Umbilical cord (tissue), 2 donors: ENCODE results near the gene SLX4. TPM values are rescaled to one million over a fixed set of nuclear protein-coding genes. Genes with fewer than 3 reads are reported as not detected.
"Not testable (repeated sequence)": the region's sequence is repeated elsewhere in the genome, so short reads cannot be mapped to it uniquely, and the experiment has no call there.

Source experiments
- DNase-seq: peaks from one replicate; pipeline ENCODE4 v3.0.0-alpha.2; 2015; ENCODE audit warnings: low spot score
- total RNA-seq: library from RNA; depleted of rRNA; stranded (reverse); fragments of >200 nt; gene quantifications from one replicate; pipeline ENCODE4 v1.2.3, GENCODE V29; 2014; ENCODE audit warnings: low replicate concordance; ENCODE audit not compliant: insufficient read depth

The SLX4 gene, protein sequence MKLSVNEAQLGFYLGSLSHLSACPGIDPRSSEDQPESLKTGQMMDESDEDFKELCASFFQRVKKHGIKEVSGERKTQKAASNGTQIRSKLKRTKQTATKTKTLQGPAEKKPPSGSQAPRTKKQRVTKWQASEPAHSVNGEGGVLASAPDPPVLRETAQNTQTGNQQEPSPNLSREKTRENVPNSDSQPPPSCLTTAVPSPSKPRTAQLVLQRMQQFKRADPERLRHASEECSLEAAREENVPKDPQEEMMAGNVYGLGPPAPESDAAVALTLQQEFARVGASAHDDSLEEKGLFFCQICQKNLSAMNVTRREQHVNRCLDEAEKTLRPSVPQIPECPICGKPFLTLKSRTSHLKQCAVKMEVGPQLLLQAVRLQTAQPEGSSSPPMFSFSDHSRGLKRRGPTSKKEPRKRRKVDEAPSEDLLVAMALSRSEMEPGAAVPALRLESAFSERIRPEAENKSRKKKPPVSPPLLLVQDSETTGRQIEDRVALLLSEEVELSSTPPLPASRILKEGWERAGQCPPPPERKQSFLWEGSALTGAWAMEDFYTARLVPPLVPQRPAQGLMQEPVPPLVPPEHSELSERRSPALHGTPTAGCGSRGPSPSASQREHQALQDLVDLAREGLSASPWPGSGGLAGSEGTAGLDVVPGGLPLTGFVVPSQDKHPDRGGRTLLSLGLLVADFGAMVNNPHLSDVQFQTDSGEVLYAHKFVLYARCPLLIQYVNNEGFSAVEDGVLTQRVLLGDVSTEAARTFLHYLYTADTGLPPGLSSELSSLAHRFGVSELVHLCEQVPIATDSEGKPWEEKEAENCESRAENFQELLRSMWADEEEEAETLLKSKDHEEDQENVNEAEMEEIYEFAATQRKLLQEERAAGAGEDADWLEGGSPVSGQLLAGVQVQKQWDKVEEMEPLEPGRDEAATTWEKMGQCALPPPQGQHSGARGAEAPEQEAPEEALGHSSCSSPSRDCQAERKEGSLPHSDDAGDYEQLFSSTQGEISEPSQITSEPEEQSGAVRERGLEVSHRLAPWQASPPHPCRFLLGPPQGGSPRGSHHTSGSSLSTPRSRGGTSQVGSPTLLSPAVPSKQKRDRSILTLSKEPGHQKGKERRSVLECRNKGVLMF (N-terminal part only)
- 4.8 TPM for total RNA-seq

DNA sequence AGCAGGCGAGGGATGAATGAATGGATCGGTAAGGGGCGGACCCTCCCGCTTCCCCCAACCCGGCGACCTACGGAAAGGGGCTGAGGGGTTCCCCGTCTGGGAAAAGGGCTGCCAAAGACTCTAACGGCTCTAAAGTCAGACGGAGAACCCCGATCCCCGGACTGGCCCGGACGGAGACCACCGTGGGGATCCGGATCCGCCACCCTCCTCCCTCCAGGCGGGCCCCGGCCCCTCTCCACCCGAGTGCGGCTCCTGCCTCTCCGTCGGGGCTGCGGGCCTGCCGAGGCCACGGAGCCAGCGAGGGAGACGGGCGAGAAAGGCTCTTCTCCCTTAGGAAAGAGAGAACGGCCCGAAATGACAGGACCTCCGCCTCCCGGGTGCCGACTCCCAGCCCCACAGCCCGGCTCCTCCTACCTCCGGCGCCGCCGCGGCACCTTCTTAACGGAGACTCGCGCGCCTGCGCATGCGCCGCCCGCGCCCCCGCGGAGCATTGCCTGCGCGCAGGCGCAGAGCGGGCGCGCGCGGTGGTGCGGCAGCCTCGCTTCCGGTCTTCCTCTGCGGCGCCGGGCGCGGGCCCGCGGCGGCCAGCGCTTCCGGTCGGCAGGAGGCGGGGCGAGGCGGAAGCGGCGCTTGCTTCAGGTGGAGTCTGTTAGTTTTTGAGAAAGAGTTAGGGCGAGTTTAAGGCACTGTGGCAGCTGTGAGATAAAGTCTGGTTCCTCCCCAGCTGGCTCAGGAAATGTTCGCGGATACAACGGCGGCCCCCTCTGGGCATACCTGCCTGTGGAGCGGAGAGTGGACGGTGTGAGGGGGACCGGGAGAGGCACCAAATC lies at the start of gene SLX4:
TSS of gene SLX4 (minus strand) at position 461 of the 830 bp plus-strand sequence. CDS start 2,642 bp downstream, outside the sequence.
- peak; percentile 95 for DNase-seq

DNA sequence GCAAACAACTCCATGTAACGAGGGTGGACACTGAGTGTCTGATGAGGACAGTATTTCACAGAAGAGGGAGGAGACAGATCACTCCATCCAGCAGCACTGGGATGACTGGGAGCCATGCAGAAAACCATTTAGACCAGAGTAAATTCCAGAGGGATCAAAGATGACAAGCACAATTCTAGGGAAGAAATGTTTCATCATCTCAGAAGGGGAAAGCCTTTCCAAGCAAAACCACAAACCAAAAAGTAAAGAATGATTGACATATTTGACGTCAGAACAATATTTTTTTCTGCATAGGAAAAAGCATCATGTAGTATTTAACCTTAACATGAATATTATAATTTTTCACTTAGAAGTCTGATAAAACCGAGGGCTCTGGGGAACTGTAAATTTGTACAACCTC lies 47.8 kb upstream of the SLX4 start:
- DNase-seq, result peak; percentile 35

DNA sequence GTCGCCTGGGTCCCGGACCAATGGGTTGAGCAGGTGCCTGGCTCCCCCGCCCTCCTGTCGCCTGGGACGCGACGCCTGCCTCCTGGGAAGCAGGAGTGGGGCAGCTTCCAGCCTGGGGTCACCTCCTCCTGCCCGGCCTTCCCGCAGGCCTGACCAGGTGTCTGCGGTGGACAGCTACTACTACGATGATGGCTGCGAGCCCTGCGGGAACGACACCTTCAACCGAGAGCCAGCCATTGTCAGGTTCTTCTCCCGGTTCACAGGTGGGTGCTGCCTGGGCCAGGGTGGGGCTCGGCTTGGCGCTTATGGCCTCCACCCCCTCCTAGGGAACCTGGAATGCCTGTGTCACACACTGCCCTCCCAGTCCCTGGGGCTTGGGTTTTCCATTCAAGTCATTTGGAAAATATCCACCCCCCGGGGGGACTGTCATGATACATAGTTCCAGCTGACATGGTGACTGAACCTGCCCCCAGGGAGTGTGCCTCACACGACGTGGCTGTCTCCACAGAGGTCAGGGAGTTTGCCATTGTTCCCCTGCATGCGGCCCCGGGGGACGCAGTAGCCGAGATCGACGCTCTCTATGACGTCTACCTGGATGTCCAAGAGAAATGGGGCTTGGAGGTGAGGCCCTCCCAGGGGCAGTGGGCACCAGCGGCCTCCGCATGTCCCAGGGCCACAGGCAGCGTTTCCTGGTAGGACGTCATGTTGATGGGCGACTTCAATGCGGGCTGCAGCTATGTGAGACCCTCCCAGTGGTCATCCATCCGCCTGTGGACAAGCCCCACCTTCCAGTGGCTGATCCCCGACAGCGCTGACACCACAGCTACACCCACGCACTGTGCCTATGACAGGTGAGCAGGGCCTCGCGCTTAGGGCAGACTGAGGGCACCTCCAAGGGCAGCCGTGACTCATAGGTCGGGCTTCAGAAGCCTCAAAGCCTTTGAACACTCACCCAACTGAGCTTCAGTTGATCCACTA lies 45.4 kb upstream of the SLX4 start:
- no peak for DNase-seq

DNA sequence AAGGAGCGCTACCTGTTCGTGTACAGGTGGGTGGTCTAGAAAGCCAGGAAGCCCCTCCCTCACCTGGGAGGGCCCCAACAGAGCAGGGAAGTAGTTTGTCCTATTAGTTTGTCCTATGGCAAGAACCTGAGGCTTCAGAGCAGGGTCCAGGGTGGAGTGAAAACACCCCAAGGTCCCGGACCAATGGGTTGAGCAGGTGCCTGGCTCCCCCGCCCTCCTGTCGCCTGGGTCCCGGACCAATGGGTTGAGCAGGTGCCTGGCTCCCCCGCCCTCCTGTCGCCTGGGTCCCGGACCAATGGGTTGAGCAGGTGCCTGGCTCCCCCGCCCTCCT lies 44.7 kb upstream of the SLX4 start:
- not testable (repeated sequence) for DNase-seq

DNA sequence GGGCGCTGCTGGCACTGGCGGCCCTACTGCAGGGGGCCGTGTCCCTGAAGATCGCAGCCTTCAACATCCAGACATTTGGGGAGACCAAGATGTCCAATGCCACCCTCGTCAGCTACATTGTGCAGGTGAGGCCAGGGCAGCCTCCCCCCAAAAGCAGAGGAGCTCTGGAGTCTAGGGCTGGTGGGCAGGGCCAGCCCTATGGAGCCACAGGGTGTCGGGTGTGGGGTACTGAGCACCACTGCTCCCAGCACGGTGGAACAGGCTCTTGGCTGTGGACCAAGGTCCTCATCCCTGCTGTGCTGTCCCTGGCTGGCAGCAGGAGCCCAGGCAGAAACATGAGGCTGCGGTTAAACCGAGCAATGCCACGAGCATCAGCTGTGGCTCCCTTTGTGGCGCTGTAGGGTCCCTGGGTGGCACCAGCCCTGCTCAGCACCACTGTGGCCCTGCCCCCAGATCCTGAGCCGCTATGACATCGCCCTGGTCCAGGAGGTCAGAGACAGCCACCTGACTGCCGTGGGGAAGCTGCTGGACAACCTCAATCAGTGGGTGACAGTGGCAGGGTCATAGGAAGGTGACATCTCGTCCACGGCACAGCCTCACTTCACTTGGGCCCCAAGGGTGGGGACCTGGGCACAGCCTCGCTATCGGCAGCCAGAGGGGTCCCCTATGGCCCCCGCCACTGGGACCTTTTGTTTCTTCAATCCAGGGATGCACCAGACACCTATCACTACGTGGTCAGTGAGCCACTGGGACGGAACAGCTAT lies 44.2 kb upstream of the SLX4 start:
- DNase-seq, result no peak

DNA sequence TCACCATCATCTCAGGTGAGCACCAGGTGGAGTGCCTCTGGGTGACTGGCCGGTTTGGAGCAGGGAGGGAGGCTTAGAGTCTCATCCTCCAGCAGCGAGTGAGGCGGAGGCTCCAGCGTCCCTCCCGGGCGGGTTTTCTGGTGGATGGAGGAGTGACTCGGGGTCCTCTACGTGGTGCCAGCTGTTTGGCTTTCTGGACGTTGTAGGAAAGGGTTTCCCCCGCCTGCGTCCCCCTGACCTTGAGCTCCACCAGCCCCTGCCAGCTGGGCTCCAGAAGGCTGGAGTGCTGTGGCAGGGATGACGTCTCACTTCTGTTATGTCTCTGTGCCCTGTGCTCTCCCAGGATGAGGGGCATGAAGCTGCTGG lies 43.6 kb upstream of the SLX4 start:
- DNase-seq, result no peak

DNA sequence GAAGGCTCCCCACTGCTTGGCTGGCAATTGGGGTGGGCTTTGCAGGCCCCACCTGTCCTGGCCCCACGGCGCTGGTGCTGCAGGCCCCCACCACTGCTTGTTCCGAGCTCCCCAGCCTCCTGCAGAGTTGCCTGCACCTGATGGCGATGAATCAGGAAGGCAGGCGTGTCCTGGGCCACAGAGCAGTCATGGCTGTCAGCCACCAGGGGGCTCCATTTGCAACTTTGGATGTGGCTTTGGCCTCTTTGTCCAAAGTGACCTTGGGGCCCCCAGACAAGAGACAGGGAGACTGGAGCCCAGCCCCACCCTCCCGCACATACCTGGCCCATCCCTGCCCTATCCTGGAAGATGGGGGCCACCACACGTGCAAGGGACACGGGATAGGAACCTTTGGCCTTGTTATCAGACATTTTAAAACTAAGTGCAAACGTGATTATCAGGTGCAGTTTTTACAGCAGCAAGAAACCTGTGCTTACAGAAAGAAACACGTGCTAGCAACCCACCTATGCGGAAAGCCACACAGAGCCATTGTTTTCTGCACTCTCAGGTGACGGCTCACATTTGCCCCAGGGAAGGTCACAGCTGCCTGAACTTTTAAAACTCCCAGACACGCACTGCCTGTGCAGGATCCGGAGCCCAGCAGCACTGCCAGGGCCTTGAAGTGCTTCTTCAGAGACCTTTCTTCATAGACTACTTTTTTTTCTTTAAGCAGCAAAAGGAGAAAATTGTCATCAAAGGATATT lies 43.0 kb upstream of the SLX4 start, which contains the start of gene DNASE1:
TSS of gene DNASE1 (plus strand) at position 443 of the 743 bp plus-strand sequence. CDS start 683 bp downstream, outside the sequence.
- DNase-seq, result peak; percentile 35

DNA sequence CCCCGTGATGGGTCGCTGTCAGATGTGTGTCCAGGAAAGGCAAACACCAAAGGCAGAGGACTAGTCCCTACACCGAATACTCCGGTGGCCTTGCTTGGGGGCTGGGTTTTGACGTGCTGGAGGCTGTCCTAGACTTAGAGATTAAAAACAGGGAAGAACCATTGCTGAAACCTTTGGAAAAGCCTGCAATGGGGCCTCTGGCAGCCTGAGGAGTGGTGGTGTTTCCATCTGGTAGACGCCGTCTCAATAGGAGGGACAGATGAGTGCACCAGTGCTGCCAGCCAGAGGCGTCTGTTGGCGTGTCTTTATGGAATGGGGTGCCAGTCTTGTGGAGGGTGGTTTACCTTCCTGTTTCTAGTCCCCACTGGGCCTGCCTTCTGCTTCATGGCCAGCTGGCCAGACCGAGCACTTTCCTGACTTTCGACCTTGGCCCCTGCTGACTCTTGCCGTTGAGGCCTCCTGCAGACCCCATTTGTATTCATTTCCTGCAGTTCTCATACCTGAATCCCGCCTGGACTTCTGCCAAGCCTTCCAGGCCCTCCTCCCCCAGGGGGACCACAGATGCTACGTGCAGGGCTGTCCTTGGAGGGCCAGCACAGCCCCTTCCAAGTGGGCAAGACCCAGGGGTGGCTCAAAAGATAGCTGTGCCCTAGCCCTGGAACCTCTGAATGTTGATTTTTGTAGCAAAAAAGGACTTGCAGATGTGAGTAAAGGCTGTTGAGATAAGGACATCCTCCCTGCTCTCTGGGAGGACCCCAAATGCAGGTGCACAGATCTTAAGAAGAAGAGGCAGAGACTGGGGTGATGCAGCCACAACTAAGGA lies 41.2 kb upstream of the SLX4 start:
- no peak for DNase-seq

DNA sequence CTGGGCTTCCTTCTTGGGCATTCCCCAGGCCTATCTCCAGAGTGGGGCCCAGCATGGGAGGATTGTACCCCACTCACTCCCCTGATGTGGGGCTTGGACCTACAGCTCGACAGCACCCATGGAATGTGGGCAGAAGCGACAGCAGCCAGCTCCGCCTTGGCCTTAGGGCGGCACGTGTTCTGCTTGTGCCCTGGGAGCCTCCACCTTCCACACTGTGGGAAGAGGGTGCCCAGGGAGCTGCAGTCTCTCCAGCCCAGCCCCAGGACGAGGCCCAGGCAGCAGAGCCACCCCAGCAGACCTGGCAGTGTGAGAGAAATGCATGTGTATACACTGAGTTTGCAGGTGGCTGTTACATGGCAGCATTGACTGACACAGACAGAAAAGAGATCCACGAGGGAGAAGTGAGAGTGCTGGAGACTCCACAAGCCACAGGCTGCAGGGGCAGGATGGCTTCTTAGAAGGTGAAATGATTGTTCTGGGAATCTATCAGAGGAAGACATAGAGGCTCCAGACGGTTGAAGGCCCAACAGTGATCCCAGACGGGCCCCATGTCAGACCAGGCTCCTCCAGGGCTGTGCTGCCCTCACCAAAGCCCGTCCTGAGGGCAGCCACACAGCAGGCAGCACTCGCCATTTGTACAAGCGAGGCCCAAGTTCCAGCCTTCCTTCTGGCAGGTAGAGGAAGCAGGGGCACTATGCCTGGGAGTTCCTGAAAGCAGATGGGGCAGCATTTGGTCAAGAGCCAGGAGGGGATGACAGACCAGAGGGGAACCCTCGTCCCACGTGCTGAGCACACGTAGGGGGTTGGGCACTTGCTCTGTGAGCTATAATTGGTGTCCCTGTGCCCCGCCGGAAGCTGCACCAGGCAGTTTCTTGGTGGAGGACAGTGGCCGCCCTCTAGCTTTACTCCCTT lies 40.3 kb upstream of the SLX4 start:
- no peak for DNase-seq

DNA sequence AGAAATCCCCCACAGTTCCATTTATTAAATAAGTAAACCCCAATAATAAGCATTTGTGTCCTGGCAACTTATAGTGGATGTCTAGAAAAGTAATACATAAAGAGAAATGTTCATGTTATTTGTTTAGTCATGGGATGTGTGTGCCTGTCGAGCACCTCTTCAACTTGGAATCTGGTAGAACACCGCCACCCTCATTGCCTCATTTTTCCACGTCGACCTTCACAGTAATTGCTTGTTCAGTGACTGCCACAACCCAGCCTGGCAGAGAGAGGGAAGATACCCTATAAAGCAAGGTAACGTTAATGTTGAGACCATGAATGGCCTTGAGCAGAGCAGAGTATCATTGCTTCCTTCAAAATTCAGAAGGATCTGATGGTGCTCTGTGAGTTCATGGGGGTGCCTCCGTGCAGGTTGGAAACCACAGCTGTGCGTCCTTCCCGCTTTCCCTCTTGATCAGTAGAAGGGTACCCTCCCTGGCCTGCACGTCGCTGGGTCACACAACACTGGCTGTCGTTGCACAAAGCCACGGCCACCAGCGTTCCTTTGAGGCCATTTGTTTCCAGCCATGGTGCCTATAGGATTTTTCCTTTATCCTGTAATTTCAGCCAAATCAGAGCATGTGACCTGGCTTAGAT lies 39.3 kb upstream of the SLX4 start:
- no peak for DNase-seq

DNA sequence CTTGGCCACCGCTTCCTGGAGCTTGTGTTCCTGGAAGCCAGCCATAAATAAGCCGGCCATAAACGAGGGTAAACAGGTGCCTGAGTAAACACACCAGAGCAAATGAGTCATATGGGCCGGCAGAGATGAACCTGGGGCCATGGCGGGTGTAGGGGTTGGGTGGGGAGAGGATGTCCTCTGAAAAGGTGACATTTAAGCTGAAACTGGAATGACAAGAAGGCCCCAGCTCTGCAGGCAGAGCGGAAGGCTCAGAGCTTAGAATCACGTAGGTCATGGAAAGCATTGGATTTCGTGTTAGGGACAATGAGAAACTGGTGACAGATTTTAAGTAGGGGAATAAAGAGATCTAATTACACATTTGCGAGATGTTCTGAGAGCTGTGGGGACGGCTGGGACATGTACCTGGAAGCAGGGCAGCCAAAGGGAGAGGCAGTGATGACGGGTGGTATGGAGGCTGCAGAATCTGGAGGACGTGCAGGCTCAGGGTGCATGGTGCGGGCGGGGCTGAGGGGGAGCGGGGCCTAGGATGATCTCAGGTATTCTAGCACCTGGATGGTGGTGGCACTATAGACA lies 35.0 kb upstream of the SLX4 start:
- DNase-seq, result no peak

DNA sequence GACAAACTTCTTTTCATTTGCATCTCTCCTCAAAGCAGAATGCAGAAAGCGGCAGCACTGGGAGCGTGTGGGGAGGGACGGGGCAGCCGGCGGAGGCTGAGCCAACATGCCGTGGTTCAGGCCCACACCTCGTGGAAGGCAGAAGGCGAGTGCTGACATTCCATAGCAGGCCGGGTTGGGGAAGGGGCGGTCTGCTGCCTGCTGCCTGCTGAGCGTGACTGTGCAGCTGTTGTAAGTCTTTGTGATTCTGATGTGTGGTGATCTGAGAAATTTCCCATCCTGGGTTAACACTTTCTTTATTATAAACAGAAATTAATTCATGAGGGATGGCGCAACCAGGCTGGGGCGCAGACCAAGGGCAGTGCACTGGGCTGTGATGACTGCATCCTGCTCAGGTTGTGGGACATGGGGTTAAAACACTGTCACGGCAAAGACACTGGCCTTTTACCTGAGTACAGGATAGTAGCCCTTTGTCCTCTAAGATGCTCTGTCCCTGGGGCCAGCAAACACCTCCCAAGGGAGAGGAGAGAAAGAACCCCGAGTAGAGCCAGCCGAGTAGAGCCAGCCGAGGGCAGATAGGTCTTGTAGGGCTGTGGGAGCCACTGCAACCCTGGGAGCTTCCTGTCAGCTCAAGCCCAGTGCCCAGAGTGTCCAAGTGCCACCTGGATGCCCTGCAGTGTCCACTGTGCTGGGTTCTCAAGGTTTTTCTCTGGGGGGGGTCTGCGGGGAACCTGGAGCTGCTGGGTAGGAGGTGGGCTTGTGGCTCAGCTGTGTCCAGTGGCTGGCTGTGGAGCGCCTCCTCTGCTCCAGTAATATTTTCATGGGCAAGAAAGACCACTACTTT lies 34.3 kb upstream of the SLX4 start:
- DNase-seq, result no peak

DNA sequence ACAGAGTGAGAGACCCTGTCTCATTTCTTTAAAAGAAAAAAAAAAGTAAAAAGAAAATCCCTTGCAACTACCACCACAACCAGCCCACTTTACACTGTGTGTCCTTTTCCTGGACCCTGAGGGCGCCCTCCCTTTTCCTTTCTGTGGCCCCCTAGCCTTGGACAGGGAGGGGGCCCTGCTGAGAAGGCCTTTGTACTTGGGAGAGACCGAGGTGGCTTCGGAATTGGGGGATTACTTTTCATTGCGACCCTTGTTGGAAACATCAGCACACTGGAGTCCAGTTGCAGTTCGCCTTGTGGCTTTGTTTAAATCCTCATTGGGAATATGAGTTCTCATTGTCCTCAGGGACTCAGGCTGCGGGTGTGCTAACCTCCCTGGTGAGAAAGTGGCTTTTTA lies 33.7 kb upstream of the SLX4 start:
- no peak for DNase-seq

DNA sequence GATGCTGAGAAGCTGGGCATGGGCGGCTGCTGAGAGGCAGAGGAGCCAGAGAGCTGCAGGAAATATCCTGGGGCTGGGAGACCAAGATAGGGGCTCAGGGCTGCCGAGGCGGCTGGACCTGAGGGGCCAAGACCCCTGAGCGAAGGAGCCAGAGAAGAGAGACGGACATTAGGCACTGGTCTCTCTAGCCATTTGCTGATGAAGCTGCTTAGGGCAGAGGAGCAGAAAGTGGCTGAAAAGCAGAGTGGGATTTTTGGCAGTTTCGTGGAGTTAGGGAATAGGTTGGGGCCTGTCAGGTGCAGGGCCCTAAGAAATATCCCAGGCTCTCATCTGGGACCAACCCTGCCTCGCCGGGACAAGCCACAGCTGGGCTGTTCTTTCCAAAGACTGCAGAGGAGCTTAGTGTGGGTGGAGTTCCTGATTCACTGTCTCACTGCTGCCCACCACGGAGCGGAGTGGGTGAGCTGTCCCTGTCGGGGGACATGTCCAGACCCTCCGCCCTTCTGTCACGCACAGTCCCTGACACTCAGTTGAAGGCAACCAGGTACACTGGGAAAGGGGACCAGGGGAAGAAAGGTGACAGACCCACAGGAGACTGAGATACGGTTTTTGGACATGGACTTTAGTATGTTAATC lies 31.8 kb upstream of the SLX4 start:
- DNase-seq, result no peak
